ENCODE results near the gene SHF. TPM values are rescaled to one million over a fixed set of nuclear protein-coding genes. Genes with fewer than 3 reads are reported as not detected.

The SHF gene
- total and polyA plus RNA-seq, 2 of the 4 experiments (the other 2 are of a cell fraction) = 1.8 to 3.5 TPM

DNA sequence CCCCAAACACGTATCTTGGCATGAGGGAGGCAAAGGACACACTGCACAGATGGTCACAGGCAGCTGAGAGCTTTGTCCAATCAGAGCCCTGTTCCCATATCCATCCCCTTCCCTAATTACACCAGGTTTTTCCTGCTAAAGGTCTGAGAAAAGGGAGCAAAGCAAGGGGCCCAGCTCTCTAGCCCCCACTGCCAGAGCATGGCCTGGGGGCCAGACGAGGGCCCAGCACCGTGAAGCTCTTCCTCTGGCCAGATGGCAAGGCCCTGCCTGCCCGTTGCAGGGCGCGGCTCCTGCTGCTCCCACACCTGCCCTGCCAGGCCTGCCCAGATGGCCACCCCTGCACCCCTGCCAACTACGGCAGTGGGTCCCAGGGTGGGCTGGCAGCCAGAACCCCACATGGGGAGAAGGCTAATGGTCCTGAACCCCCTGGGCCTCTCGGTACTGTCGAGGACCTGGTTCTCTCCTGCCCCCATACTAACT lies 3.2 kb downstream of the SHF start:
- Histone ChIP-seq H3K4me1 (ENCODE audit: control insufficient read depth, insufficient read depth, low read length) (peaks cover 8% of the 10 kb centered on the region), H3K56ac (ENCODE audit: extremely low read depth, insufficient read depth, low read length) (no peak overlapping the region), H3K14ac (replicated peaks; ENCODE audit: low read depth, low read length) (no peak overlapping the region), H4K20me1 (ENCODE audit: insufficient read depth, low read length) (no peaks in the 10 kb centered on the region), H4K8ac (ENCODE audit: low read depth in 2 of 2, low read length in 2 of 2) (no peak overlapping the region), H3K4me2 (ENCODE audit: low read depth, low read length) (no peak overlapping the region), H2BK5ac (ENCODE audit: low read depth, low read length, poor library complexity, severe bottlenecking) (no peak overlapping the region), H3K4ac (ENCODE audit: low read depth, low read length) (no peak overlapping the region), H3K9me3 (ENCODE audit: control insufficient read depth, insufficient read depth, low read length) (no peaks in the 10 kb centered on the region), H2BK20ac (ENCODE audit: low read depth, low read length) (no peak overlapping the region), H2AK9ac (replicated peaks; ENCODE audit: low read depth, low read length, poor library complexity) (no peak overlapping the region), H3K27ac (ENCODE audit: insufficient read depth, low read length) (no peak overlapping the region), H4K5ac (ENCODE audit: low read depth, low read length) (no peak overlapping the region), H2BK120ac (ENCODE audit: low read depth, low read length) (no peak overlapping the region), H2BK15ac (ENCODE audit: low read depth, low read length) (no peak overlapping the region), H3K9ac (ENCODE audit: low read depth, low read length) (no peak overlapping the region), H3K23ac (ENCODE audit: low read depth, low read length) (no peak overlapping the region), H3K79me1 (ENCODE audit: low read depth in 1 of 2, low read length in 2 of 2) (no peaks in the 10 kb centered on the region), H2AK5ac (ENCODE audit: low read depth, low read length) (no peak overlapping the region), H4K91ac (ENCODE audit: insufficient read depth, low read depth, low read length) (no peak overlapping the region), H3K9me1 (ENCODE audit: insufficient read depth, low read length) (peaks cover 12% of the 10 kb centered on the region; the same call in 1 of the 2 replicates), H3K4me3 (ENCODE audit: insufficient read depth, low read depth, low read length) (no peak overlapping the region), H3K36me3 (ENCODE audit: control insufficient read depth, insufficient read depth, low read length) (no peaks in the 10 kb centered on the region), H3K27me3 (ENCODE audit: control insufficient read depth, insufficient read depth, low read length) (no peaks in the 10 kb centered on the region; the same call in 1 of the 2 replicates), H3K18ac (ENCODE audit: low read depth, low read length) (no peak overlapping the region), H2AFZ (replicated peaks; ENCODE audit: low read length, poor library complexity) (no peak overlapping the region)
- CTCF ChIA-PET = no interaction called here
- POLR2A ChIA-PET (ENCODE audit: unreplicated experiment) = no interaction called here
- dilution Hi-C loops (cut with HindIII; ENCODE audit: low sequenced_read_pairs, unreplicated experiment) = no loop called here
- ATAC-seq (ENCODE audit: low read depth) (no peak), DNase-seq (no peak)
- WGBS, 2 experiments (ENCODE audit: extremely low coverage in 2 of 2, insufficient read length in 1 of 2) = 80% methylated on average over 3 of the region's 9 CpGs; no CpG with 5 or more reads in 1 of the 2 experiments
- intact Hi-C loops (cut with micrococcal nuclease) = no loop called here
- TF ChIP-seq RCOR1 (IDR thresholded peaks at IDR 0.05; ENCODE audit: insufficient replicate concordance, low read length) (no peak), MXI1 (IDR thresholded peaks at IDR 0.05; ENCODE audit: borderline replicate concordance, low read depth, low read length) (no peak), RFX5 (IDR thresholded peaks at IDR 0.05; ENCODE audit: low read depth, low read length) (no peak), NFE2L2 (IDR thresholded peaks at IDR 0.05; ENCODE audit: low read depth, low read length) (no peak), CEBPB (IDR thresholded peaks at IDR 0.05; ENCODE audit: low read depth, low read length) (no peak), BHLHE40 (IDR thresholded peaks at IDR 0.05; ENCODE audit: low read depth, low read length) (no peak), RAD21 (IDR thresholded peaks at IDR 0.05; ENCODE audit: low read length) (no peak)
- TF ChIP-seq, protein P1, sequence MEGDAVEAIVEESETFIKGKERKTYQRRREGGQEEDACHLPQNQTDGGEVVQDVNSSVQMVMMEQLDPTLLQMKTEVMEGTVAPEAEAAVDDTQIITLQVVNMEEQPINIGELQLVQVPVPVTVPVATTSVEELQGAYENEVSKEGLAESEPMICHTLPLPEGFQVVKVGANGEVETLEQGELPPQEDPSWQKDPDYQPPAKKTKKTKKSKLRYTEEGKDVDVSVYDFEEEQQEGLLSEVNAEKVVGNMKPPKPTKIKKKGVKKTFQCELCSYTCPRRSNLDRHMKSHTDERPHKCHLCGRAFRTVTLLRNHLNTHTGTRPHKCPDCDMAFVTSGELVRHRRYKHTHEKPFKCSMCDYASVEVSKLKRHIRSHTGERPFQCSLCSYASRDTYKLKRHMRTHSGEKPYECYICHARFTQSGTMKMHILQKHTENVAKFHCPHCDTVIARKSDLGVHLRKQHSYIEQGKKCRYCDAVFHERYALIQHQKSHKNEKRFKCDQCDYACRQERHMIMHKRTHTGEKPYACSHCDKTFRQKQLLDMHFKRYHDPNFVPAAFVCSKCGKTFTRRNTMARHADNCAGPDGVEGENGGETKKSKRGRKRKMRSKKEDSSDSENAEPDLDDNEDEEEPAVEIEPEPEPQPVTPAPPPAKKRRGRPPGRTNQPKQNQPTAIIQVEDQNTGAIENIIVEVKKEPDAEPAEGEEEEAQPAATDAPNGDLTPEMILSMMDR (conservative IDR thresholded peaks at IDR 0.05; ENCODE audit: low read depth, low read length) = no peak
- TF ChIP-seq, protein P2, sequence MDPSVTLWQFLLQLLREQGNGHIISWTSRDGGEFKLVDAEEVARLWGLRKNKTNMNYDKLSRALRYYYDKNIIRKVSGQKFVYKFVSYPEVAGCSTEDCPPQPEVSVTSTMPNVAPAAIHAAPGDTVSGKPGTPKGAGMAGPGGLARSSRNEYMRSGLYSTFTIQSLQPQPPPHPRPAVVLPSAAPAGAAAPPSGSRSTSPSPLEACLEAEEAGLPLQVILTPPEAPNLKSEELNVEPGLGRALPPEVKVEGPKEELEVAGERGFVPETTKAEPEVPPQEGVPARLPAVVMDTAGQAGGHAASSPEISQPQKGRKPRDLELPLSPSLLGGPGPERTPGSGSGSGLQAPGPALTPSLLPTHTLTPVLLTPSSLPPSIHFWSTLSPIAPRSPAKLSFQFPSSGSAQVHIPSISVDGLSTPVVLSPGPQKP (IDR thresholded peaks at IDR 0.05; ENCODE audit: borderline replicate concordance, low read depth, low read length) = no peak
- no TSS peak for BruUV-seq (replicated peaks)
- in situ Hi-C loops (cut with MboI; ENCODE audit: low sequenced_read_pairs) = loop anchor here (25.0 kb wide), 1 partner anchor 428 kb away; no protein-coding TSS in a partner anchor
